HEK293 (cell line): ENCODE results near the gene EHD3.

Source experiments
- CTCF ChIA-PET: fragments of 350-600 bp; formaldehyde crosslinking; extraction: SDS; loops from one replicate; lab custom pipeline; 2021; ENCODE audit warnings: antibody characterized with exemption; lab: Yijun Ruan, JAX
- POLR2A ChIA-PET: fragments of 300-600 bp; formaldehyde crosslinking; extraction: SDS; loops from one replicate; lab custom pipeline; 2020; ENCODE audit warnings: antibody characterized with exemption, inconsistent platforms; lab: Yijun Ruan, JAX
- H3K27ac ChIP-seq: fragments of 200-500 bp; sonication (Bioruptor generic); 2 replicates; pipeline ENCODE4 v1.5.1; 2014; ENCODE audit warnings: low read depth, low read length, control low read depth, inconsistent platforms; ENCODE audit errors: extremely low read depth
- H3K36me3 ChIP-seq, 2 experiments: fragments of 200-500 bp in 1 of 2; sonication (Bioruptor generic) in 1 of 2; 1 replicate in 1 of 2; 2 replicates in 1 of 2; pipeline ENCODE4 v1.5.1; 2014 to 2017; ENCODE audit warnings: inconsistent platforms in 2 of 2, low read length in 2 of 2; ENCODE audit not compliant: control insufficient read depth in 2 of 2, insufficient read depth in 1 of 2
- H3K4me1 ChIP-seq: fragments of 200-500 bp; sonication (Bioruptor generic); 2 replicates; pipeline ENCODE4 v1.5.1; 2014; ENCODE audit warnings: mild to moderate bottlenecking, low read length, inconsistent platforms; ENCODE audit not compliant: control insufficient read depth, insufficient read depth
- H3K4me3 ChIP-seq: 2 replicates; pipeline ENCODE4 v1.5.1; 2011; ENCODE audit warnings: low read depth, mild to moderate bottlenecking, control low read depth, low read length, moderate library complexity
- H3K9me3 ChIP-seq: fragments of 200-500 bp; sonication (Bioruptor generic); 2 replicates; pipeline ENCODE4 v1.5.1; 2014; ENCODE audit warnings: low read depth, low read length, inconsistent platforms; ENCODE audit not compliant: control insufficient read depth, insufficient read depth
- ELK4 ChIP-seq: IDR thresholded peaks from 2 replicates; pipeline ENCODE4 v1.6.1; 2011; ENCODE audit warnings: mild to moderate bottlenecking, low read depth, low read length, borderline replicate concordance
- GLIS1 ChIP-seq: fragments of 450-650 bp; formaldehyde crosslinking; IDR thresholded peaks from 2 replicates; pipeline ENCODE4 v1.5.1; 2016; ENCODE audit warnings: missing biosample characterization, missing genetic modification characterization
- KLF10 ChIP-seq: fragments of 450-650 bp; IDR thresholded peaks from 2 replicates; pipeline ENCODE4 v1.5.1; 2018; ENCODE audit warnings: missing biosample characterization, mild to moderate bottlenecking, missing genetic modification characterization
- PATZ1 ChIP-seq: fragments of 450-650 bp; formaldehyde crosslinking; IDR thresholded peaks from 2 replicates; pipeline ENCODE4 v1.5.1; 2016; ENCODE audit warnings: missing biosample characterization, missing genetic modification characterization
- RBAK ChIP-seq: fragments of 450-650 bp; formaldehyde crosslinking; IDR thresholded peaks from 2 replicates; pipeline ENCODE4 v1.5.1; 2016; ENCODE audit warnings: missing biosample characterization, missing genetic modification characterization
- SCRT1 ChIP-seq: fragments of 450-650 bp; formaldehyde crosslinking; IDR thresholded peaks from 2 replicates; pipeline ENCODE4 v1.5.1; 2016; ENCODE audit warnings: missing biosample characterization, missing genetic modification characterization, borderline replicate concordance
- SP2 ChIP-seq: fragments of 450-650 bp; formaldehyde crosslinking; IDR thresholded peaks from 2 replicates; pipeline ENCODE4 v1.5.1; 2016; ENCODE audit warnings: missing biosample characterization, missing genetic modification characterization
- ZNF148 ChIP-seq: fragments of 450-650 bp; formaldehyde crosslinking; IDR thresholded peaks from 2 replicates; pipeline ENCODE4 v1.5.0; 2017; ENCODE audit warnings: missing biosample characterization, missing genetic modification characterization, borderline replicate concordance
- ZNF175 ChIP-seq: fragments of 450-650 bp; formaldehyde crosslinking; IDR thresholded peaks from 2 replicates; pipeline ENCODE4 v1.5.1; 2016; ENCODE audit warnings: missing biosample characterization, missing genetic modification characterization
- ZNF23 ChIP-seq: fragments of 450-650 bp; formaldehyde crosslinking; IDR thresholded peaks from 2 replicates; pipeline ENCODE4 v1.5.1; 2016; ENCODE audit warnings: missing biosample characterization, missing genetic modification characterization, borderline replicate concordance
- ZNF266 ChIP-seq: fragments of 450-650 bp; formaldehyde crosslinking; IDR thresholded peaks from 2 replicates; pipeline ENCODE4 v1.5.1; 2016; ENCODE audit warnings: missing biosample characterization, missing genetic modification characterization, low read depth
- ZNF280C ChIP-seq: fragments of 450-650 bp; formaldehyde crosslinking; IDR thresholded peaks from 2 replicates; pipeline ENCODE4 v1.5.1; 2016; ENCODE audit warnings: missing biosample characterization, missing genetic modification characterization
- ZNF324 ChIP-seq: fragments of 450-650 bp; formaldehyde crosslinking; IDR thresholded peaks from 2 replicates; pipeline ENCODE4 v1.5.1; 2016; ENCODE audit warnings: missing biosample characterization, missing genetic modification characterization
- ZNF335 ChIP-seq: fragments of 450-650 bp; formaldehyde crosslinking; conservative IDR thresholded peaks from 2 replicates; pipeline ENCODE4 v1.5.1; 2016; ENCODE audit warnings: missing biosample characterization, missing genetic modification characterization
- ZNF391 ChIP-seq: fragments of 450-650 bp; formaldehyde crosslinking; IDR thresholded peaks from 2 replicates; pipeline ENCODE4 v1.5.1; 2016; ENCODE audit warnings: low read depth, missing biosample characterization, missing genetic modification characterization, borderline replicate concordance
- ZNF585B ChIP-seq: fragments of 450-650 bp; formaldehyde crosslinking; IDR thresholded peaks from 2 replicates; pipeline ENCODE4 v1.5.1; 2016; ENCODE audit warnings: missing biosample characterization, missing genetic modification characterization
- ZNF623 ChIP-seq: fragments of 450-650 bp; formaldehyde crosslinking; IDR thresholded peaks from 2 replicates; pipeline ENCODE4 v1.5.1; 2016; ENCODE audit warnings: missing biosample characterization, missing genetic modification characterization
- ZNF664 ChIP-seq: fragments of 450-650 bp; formaldehyde crosslinking; IDR thresholded peaks from 2 replicates; pipeline ENCODE4 v1.5.1; 2016; ENCODE audit warnings: missing biosample characterization, missing genetic modification characterization
- ZNF704 ChIP-seq: fragments of 450-650 bp; formaldehyde crosslinking; IDR thresholded peaks from 2 replicates; pipeline ENCODE4 v1.5.1; 2016; ENCODE audit warnings: missing biosample characterization, missing genetic modification characterization
- ZNF707 ChIP-seq: fragments of 450-650 bp; formaldehyde crosslinking; IDR thresholded peaks from 2 replicates; pipeline ENCODE4 v1.5.1; 2016; ENCODE audit warnings: missing biosample characterization, missing genetic modification characterization
- ZSCAN5A ChIP-seq: fragments of 450-650 bp; formaldehyde crosslinking; IDR thresholded peaks from 2 replicates; pipeline ENCODE4 v1.5.1; 2016; ENCODE audit warnings: missing biosample characterization, missing genetic modification characterization

The EHD3 gene

GRCh38 chr2:31238906-31239592 lies 5.1 kb downstream of the EHD3 start:
- ChIA-PET CTCF (interaction anchor here (1.4 kb wide), 1 partner anchor 95 kb away, joined by 5 read pairs; no protein-coding TSS in a partner anchor), POLR2A (no interaction called here)
- Histone ChIP-seq H3K27ac (no peak overlapping the region), H3K36me3 (peaks cover 0 to 2% of the 10 kb centered on the region in 2 experiments; a peak in 2 of 3 replicates), H3K9me3 (no peaks in the 10 kb centered on the region), H3K4me3 (no peak overlapping the region), H3K4me1 (0 out of 2 replicates have a peak, but pooled peaks cover 2% of the 10 kb centered on the region)
- TF ChIP-seq ZNF664 (tag by site-specific recombination) (no peak), ZSCAN5A (tag by site-specific recombination) (no peak), ZNF148 (tag by site-specific recombination) (no peak), ZNF324 (tag by site-specific recombination) (no peak), ZNF266 (no peak), ZNF280C (tag by site-specific recombination) (no peak), ZNF175 (tag by site-specific recombination) (no peak), ZNF391 (tag by site-specific recombination) (no peak)

GRCh38 chr2:31239593-31240177 lies 5.7 kb downstream of the EHD3 start:
- Histone ChIP-seq H3K4me3 (no peak overlapping the region), H3K27ac (no peak overlapping the region), H3K36me3 (peaks cover 0 to 8% of the 10 kb centered on the region in 2 experiments; a peak in 2 of 3 replicates), H3K4me1 (0 out of 2 replicates have a peak, but pooled peaks cover 2% of the 10 kb centered on the region), H3K9me3 (no peaks in the 10 kb centered on the region)
- TF ChIP-seq ZNF704 (tag by site-specific recombination) (no peak), ZNF23 (tag by site-specific recombination) (no peak), PATZ1 (tag by site-specific recombination) (no peak), SP2 (tag by site-specific recombination) (no peak), ZNF335 (tag by site-specific recombination) (no peak), ELK4 (no peak), KLF10 (no peak), ZNF585B (no peak), GLIS1 (tag by site-specific recombination) (no peak), ZNF707 (tag by site-specific recombination) (no peak), SCRT1 (tag by site-specific recombination) (no peak), RBAK (tag by site-specific recombination) (no peak), ZNF623 (tag by site-specific recombination) (no peak)
- CTCF ChIA-PET = no interaction called here
- POLR2A ChIA-PET = no interaction called here
